WTC11 (cell line): ENCODE measurements around the gene TPBGL.

ENCODE experiments used
- ATF1 ChIP-seq: sonication (generic); formaldehyde crosslinking; IDR thresholded peaks from 2 replicates; pipeline ENCODE4 v1.8.1; 2023; ENCODE audit warnings: mild to moderate bottlenecking, moderate library complexity, missing genetic modification reagents
- CDX4 ChIP-seq: fragments of 250-450 bp; sonication (Bioruptor Pico); IDR thresholded peaks from 2 replicates; pipeline ENCODE4 v1.9.0; 2021; ENCODE audit warnings: moderate library complexity, mild to moderate bottlenecking, inconsistent platforms, borderline replicate concordance
- CTCF ChIP-seq: fragments of 200-600 bp; IDR thresholded peaks from 2 replicates; pipeline ENCODE4 v1.8.0; 2022; ENCODE audit warnings: antibody characterized with exemption
- EMX1 ChIP-seq: fragments of 250-450 bp; sonication (Bioruptor Pico); IDR thresholded peaks from 2 replicates; pipeline ENCODE4 v1.8.0; 2021; ENCODE audit warnings: mild to moderate bottlenecking
- FOXP1 ChIP-seq: sonication (generic); formaldehyde crosslinking; IDR thresholded peaks from 2 replicates; pipeline ENCODE4 v1.8.0; 2022; ENCODE audit warnings: missing genetic modification reagents, mild to moderate bottlenecking, moderate library complexity, borderline replicate concordance
- HMGXB4 ChIP-seq: sonication (generic); formaldehyde crosslinking; IDR thresholded peaks from 2 replicates; pipeline ENCODE4 v1.8.1; 2023; ENCODE audit warnings: mild to moderate bottlenecking, moderate library complexity, missing genetic modification reagents
- JUN ChIP-seq: sonication (generic); formaldehyde crosslinking; IDR thresholded peaks from 2 replicates; pipeline ENCODE4 v1.8.0; 2023; ENCODE audit warnings: mild to moderate bottlenecking, missing genetic modification reagents
- KAT7 ChIP-seq: sonication (generic); formaldehyde crosslinking; IDR thresholded peaks from 2 replicates; pipeline ENCODE4 v1.8.1; 2023; ENCODE audit warnings: missing genetic modification reagents, mild to moderate bottlenecking, borderline replicate concordance
- OVOL2 ChIP-seq: fragments of 250-450 bp; sonication (Bioruptor Pico); IDR thresholded peaks from 2 replicates; pipeline ENCODE4 v1.9.0; 2021; ENCODE audit warnings: mild to moderate bottlenecking, borderline replicate concordance
- RELA ChIP-seq: sonication (generic); formaldehyde crosslinking; IDR thresholded peaks from 2 replicates; pipeline ENCODE4 v1.8.1; 2022; ENCODE audit warnings: missing genetic modification reagents, mild to moderate bottlenecking, borderline replicate concordance
- TF ChIP-seq, protein P1 (sequence below): sonication (generic); formaldehyde crosslinking; IDR thresholded peaks from 2 replicates; pipeline ENCODE4 v1.8.1; 2023; ENCODE audit warnings: mild to moderate bottlenecking, missing genetic modification reagents
- TF ChIP-seq, protein P2 (sequence below): sonication (generic); formaldehyde crosslinking; IDR thresholded peaks from 2 replicates; pipeline ENCODE4 v1.8.0; 2022; ENCODE audit warnings: mild to moderate bottlenecking, missing genetic modification reagents
- TF ChIP-seq, protein P3 (sequence below): sonication (generic); formaldehyde crosslinking; conservative IDR thresholded peaks from 2 replicates; pipeline ENCODE4 v1.8.1; 2022; ENCODE audit warnings: mild to moderate bottlenecking, missing genetic modification reagents

DNA sequence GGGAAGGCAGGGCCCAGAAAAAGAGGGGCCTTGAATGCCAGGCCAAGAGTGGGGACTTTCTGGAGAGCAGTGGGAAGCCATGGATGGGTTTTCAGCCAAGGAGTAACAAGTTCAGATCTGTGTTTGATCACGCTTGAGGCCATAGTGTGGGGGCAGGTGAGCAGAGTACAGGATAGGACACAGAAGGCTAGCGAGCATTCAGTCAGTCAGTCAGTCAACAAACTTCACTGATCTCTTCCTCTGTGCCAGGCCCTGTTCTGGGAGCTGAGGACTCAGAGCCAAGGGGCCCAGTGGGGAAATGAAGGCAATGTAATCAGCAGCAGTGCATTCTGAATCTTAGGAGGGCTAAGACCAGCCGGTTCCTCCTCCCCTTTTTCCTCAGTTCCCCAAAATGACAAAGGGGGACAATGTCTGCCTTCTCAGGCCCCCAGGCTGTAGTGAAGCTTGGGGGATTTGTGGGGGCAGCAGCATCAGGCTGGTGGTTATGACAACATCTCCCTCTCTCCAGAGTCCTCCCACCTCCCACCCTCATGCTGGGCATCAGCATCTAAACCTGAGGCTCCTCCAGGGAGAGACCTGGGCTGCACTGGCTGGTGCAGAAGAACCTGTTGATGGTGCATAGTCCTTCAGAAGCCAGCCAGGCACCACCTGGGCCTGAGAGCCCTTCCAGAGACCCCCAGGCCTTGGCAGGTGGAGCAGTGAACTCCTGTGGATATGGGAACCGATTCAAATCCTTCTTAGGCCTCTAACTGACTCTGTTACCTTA lies 42.9 kb upstream of the TPBGL start:
- TF ChIP-seq CTCF (no peak), CDX4 (CRISPR knock-in tag) (no peak), ATF1 (CRISPR knock-in tag) (no peak), KAT7 (CRISPR knock-in tag) (no peak), JUN (CRISPR knock-in tag) (no peak), RELA (CRISPR knock-in tag) (no peak), HMGXB4 (CRISPR knock-in tag) (no peak), FOXP1 (no peak), OVOL2 (CRISPR knock-in tag) (no peak), EMX1 (CRISPR knock-in tag) (no peak)
- TF ChIP-seq, protein P1, sequence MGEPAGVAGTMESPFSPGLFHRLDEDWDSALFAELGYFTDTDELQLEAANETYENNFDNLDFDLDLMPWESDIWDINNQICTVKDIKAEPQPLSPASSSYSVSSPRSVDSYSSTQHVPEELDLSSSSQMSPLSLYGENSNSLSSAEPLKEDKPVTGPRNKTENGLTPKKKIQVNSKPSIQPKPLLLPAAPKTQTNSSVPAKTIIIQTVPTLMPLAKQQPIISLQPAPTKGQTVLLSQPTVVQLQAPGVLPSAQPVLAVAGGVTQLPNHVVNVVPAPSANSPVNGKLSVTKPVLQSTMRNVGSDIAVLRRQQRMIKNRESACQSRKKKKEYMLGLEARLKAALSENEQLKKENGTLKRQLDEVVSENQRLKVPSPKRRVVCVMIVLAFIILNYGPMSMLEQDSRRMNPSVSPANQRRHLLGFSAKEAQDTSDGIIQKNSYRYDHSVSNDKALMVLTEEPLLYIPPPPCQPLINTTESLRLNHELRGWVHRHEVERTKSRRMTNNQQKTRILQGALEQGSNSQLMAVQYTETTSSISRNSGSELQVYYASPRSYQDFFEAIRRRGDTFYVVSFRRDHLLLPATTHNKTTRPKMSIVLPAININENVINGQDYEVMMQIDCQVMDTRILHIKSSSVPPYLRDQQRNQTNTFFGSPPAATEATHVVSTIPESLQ (CRISPR knock-in tag): no peak
- TF ChIP-seq, protein P2, sequence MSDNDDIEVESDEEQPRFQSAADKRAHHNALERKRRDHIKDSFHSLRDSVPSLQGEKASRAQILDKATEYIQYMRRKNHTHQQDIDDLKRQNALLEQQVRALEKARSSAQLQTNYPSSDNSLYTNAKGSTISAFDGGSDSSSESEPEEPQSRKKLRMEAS (CRISPR knock-in tag): no peak
- TF ChIP-seq, protein P3, sequence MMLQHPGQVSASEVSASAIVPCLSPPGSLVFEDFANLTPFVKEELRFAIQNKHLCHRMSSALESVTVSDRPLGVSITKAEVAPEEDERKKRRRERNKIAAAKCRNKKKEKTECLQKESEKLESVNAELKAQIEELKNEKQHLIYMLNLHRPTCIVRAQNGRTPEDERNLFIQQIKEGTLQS (CRISPR knock-in tag): no peak
